K562 (cell line): ENCODE measurements around the gene GUK1. TPM values are rescaled to one million over a fixed set of nuclear protein-coding genes. Genes with fewer than 3 reads are reported as not detected.

Source experiments
- BRD9 ChIP-seq: fragments of 450-650 bp; IDR thresholded peaks from 2 replicates; pipeline ENCODE4 v1.6.1; 2018; ENCODE audit warnings: low read depth; ENCODE audit not compliant: partially characterized antibody
- FOSL1 ChIP-seq: fragments of 200-800 bp; sonication (Bioruptor generic); conservative IDR thresholded peaks from 2 replicates; pipeline ENCODE4 v1.6.1; 2016; ENCODE audit warnings: missing genetic modification characterization, missing compliant biosample characterization
- GMEB1 ChIP-seq: fragments of 250-450 bp; sonication (Bioruptor Pico); IDR thresholded peaks from 2 replicates; pipeline ENCODE4 v1.4.0; 2020; ENCODE audit warnings: mild to moderate bottlenecking
- UBTF ChIP-seq, 2 experiments: IDR thresholded peaks; 2 replicates each; pipeline ENCODE4 v1.6.1; 2012; ENCODE audit warnings: improper control_type of control experiment in 2 of 2, low read depth in 2 of 2, low read length in 2 of 2, borderline replicate concordance in 1 of 2
- ZNF57 ChIP-seq: fragments of 450-650 bp; formaldehyde crosslinking; IDR thresholded peaks from 2 replicates; pipeline ENCODE4 v1.4.0; 2020; ENCODE audit warnings: mild to moderate bottlenecking, moderate library complexity
- ZNF589 ChIP-seq: fragments of 200-800 bp; sonication (Bioruptor generic); IDR thresholded peaks from 2 replicates; pipeline ENCODE4 v1.6.1; 2016; ENCODE audit warnings: low read depth, missing genetic modification characterization, missing compliant biosample characterization
- ZNF609 ChIP-seq: sonication (generic); formaldehyde crosslinking; IDR thresholded peaks from 2 replicates; pipeline ENCODE4 v1.8.1; 2023; ENCODE audit warnings: missing genetic modification reagents, mild to moderate bottlenecking, borderline replicate concordance
- polyA plus RNA-seq, 8 experiments: library from polyadenylated mRNA; depleted of rRNA in 4 of 8; stranded (reverse) in 5 of 8; unstranded in 3 of 8; fragments of >200 nt; fragmentation: Nextera tagmentation in 2 of 8; fragmentation: Illumina TruSeq in 1 of 8; extraction: Ambion mirVana in 2 of 8; extraction: Trizol in 1 of 8; gene quantifications; 2 replicates each; pipeline versions ENCODE4 v1.2.1 to v1.2.3, GENCODE V29; 2011 to 2014; ENCODE audit warnings: inconsistent platforms in 1 of 8, missing spikeins in 1 of 8
- total RNA-seq, 7 experiments: library from RNA; depleted of rRNA in 6 of 7; stranded (reverse); fragments of >200 nt in 6 of 7; fragmentation: Illumina TruSeq in 2 of 7; extraction: Trizol in 2 of 7; gene quantifications; 2 replicates each; pipeline versions ENCODE4 v1.2.1 to v1.2.3, GENCODE V29; 2011 to 2021; ENCODE audit warnings: low replicate concordance in 1 of 7
- TF ChIP-seq, protein P1 (sequence below): fragments of 250-450 bp; sonication (Bioruptor Pico); IDR thresholded peaks from 2 replicates; pipeline ENCODE4 v1.5.0; 2021; ENCODE audit warnings: mild to moderate bottlenecking, borderline replicate concordance
- TF ChIP-seq, protein P2 (sequence below), 3 experiments: fragments of 200-800 bp in 1 of 3; fragments of 250-450 bp in 1 of 3; fragments of 450-650 bp in 1 of 3; sonication (Bioruptor Pico) in 1 of 3; sonication (Bioruptor generic) in 1 of 3; formaldehyde crosslinking in 1 of 3; IDR thresholded peaks; 2 replicates each; pipeline versions ENCODE4 v1.6.1 to v1.8.0; 2016 to 2022; ENCODE audit warnings: mild to moderate bottlenecking in 2 of 3, missing genetic modification characterization in 2 of 3, missing compliant biosample characterization in 1 of 3, moderate library complexity in 1 of 3

GUK1 gene
- total and polyA plus RNA-seq, 9 of the 15 experiments (the other 6 are each of a cell fraction or from before 2014, with no cell fraction given): 7.0 to 331 (median 132) TPM

DNA sequence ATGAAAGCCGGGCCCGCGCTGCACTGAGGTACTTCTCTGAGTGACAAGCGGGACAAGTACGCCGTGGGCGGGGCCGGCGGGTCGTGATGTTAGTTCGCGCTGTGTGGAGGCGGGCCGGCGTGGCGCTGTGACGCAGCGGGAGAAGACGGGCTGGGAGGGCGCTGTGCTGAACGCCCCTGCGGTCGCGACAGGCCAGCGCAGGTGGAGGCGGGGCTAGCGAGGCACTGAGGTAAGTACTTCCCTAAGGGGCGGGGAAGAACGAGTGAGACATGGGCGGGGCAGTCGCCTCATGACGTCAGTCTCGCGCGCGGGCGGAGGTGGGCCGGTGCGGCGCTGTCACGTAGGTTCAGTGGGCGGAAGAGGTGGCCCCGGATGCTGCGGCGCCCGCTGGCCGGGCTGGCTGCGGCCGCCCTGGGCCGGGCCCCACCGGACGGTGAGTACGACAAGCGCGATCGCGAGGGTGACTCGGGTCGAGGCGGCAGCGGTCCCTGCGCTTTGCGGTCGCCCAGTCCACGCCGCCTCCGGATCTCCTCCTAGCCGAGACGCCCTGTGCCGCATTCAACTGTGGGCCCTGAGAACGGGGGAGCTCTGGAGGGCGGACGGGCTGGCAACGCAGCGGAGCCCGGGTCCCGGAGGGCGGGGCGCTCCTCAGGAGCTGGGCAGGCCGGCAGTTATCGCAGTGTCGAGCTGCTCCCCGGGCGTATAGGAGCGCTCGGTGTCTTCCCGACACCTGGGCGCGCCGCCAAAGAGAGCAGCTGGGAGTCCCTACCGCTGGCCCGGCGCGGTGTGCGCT lies at the start of gene GUK1 (continued):
- TF ChIP-seq, protein P1, sequence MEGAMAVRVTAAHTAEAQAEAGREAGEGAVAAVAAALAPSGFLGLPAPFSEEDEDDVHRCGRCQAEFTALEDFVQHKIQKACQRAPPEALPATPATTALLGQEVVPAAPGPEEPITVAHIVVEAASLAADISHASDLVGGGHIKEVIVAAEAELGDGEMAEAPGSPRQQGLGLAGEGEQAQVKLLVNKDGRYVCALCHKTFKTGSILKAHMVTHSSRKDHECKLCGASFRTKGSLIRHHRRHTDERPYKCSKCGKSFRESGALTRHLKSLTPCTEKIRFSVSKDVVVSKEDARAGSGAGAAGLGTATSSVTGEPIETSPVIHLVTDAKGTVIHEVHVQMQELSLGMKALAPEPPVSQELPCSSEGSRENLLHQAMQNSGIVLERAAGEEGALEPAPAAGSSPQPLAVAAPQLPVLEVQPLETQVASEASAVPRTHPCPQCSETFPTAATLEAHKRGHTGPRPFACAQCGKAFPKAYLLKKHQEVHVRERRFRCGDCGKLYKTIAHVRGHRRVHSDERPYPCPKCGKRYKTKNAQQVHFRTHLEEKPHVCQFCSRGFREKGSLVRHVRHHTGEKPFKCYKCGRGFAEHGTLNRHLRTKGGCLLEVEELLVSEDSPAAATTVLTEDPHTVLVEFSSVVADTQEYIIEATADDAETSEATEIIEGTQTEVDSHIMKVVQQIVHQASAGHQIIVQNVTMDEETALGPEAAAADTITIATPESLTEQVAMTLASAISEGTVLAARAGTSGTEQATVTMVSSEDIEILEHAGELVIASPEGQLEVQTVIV: no peak
- TF ChIP-seq ZNF57 (CRISPR knock-in tag): no peak
- peak; percentile 61 for TF ChIP-seq FOSL1
- TF ChIP-seq BRD9: no peak
- TF ChIP-seq GMEB1 (CRISPR knock-in tag): peak; percentile 87
- TF ChIP-seq ZNF609 (CRISPR knock-in tag): peak; percentile 43; the same call in 1 of the 2 replicates
- TF ChIP-seq UBTF (IDR thresholded peaks at IDR 0.05; ENCODE audit: borderline replicate concordance in 1 of 2, low read depth in 2 of 2, low read length in 2 of 2): peak; percentile 17 to 61; a peak in 2 of 4 replicates
- TF ChIP-seq, protein P2, sequence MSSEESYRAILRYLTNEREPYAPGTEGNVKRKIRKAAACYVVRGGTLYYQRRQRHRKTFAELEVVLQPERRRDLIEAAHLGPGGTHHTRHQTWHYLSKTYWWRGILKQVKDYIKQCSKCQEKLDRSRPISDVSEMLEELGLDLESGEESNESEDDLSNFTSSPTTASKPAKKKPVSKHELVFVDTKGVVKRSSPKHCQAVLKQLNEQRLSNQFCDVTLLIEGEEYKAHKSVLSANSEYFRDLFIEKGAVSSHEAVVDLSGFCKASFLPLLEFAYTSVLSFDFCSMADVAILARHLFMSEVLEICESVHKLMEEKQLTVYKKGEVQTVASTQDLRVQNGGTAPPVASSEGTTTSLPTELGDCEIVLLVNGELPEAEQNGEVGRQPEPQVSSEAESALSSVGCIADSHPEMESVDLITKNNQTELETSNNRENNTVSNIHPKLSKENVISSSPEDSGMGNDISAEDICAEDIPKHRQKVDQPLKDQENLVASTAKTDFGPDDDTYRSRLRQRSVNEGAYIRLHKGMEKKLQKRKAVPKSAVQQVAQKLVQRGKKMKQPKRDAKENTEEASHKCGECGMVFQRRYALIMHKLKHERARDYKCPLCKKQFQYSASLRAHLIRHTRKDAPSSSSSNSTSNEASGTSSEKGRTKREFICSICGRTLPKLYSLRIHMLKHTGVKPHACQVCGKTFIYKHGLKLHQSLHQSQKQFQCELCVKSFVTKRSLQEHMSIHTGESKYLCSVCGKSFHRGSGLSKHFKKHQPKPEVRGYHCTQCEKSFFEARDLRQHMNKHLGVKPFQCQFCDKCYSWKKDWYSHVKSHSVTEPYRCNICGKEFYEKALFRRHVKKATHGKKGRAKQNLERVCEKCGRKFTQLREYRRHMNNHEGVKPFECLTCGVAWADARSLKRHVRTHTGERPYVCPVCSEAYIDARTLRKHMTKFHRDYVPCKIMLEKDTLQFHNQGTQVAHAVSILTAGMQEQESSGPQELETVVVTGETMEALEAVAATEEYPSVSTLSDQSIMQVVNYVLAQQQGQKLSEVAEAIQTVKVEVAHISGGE (CRISPR knock-in tag; IDR thresholded peaks at IDR 0.05): peak in 2 of 3 experiments; percentile 49 to 84; a peak in 3 of 6 replicates
- TF ChIP-seq ZNF589 (CRISPR knock-in tag): peak; percentile 83; the same call in 1 of the 2 replicates
